ENCODE results near the gene PGM5.
"Not testable (repeated sequence)": the region's sequence is repeated elsewhere in the genome, so short reads cannot be mapped to it uniquely, and the experiment has no call there.

PGM5 gene

GRCh38 chr9:68377723-68378122 is 21.3 kb downstream of the PGM5 start:
- DNase-seq (ENCODE audit: low read depth), result not testable (repeated sequence)

- DNase-seq (ENCODE audit: low read depth), result not testable (repeated sequence)
Observed at GRCh38 chr9:68383894-68384293, 27.5 kb downstream of the PGM5 start.

GRCh38 chr9:68389558-68389957 is 33.1 kb downstream of the PGM5 start:
- not testable (repeated sequence) for DNase-seq (ENCODE audit: low read depth)

- not testable (repeated sequence) for DNase-seq (ENCODE audit: low read depth)
Observed at GRCh38 chr9:68390737-68391136, 34.3 kb downstream of the PGM5 start.

DNA sequence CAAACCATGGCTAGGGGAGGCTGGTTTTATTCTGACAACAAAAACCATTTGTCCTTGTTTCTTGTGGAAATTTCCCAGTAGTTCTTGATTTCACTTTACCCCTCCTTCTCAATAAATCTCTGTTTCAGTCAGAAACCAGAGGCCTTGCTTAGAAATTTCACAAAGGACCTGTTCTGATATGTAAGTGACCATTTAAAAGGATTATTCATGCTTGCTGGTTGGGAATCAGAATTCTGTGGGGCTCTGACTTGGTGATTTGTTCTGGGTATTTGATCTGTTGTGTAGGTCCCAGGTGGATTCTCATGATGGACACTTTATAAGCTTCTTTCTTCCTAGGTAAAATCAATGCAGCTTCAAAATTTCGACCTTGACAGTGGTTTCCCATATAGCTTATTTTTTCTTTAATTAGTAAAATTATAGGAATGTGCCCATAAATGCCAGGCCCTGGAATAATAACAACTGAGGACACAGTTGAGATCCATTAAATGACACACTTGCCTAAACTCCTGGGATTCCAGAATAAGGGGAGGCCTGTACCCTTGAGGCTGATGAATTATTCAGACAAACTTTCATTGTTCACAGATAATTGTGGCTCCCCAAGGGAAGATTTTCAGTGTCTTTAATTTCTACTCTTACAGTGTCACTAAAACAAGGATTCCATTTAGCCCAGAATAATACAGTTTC is 40.1 kb downstream of the PGM5 start:
- not testable (repeated sequence) for DNase-seq (ENCODE audit: low read depth)

DNA sequence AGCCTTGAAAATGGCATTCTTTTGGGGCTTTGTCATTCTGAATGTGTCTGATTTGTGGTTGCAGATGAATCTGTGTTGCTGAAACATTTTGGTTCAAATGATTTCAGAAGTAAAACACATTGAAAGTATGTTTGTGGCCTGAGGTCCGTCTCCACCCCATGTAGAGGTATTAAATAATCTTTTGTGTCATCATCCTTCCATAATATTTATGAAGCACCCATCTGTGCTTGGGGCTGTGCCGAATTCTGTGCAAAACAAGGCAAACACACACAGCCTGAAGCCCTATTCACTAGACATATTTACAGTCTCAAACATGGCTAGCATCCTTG is 40.6 kb downstream of the PGM5 start:
- not testable (repeated sequence) for DNase-seq (ENCODE audit: low read depth)

DNA sequence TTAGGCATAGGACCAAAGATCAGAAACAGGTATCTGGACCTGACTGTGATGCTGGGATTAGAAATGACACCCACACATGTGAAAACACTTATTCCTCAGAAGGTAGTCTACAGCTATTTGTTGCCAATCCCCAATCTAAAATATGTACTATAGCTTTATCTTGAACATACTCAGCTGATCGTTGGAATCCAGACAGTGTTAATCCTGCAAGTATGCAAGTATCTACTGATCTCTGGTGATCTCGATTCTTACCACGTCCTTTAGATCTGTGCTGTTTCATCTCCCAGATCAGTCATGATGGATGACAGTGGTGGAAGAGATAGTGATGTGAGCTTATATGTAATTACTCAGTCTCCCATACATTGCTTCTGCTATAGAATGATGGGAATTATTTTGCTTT is 41.4 kb downstream of the PGM5 start:
- not testable (repeated sequence) for DNase-seq (ENCODE audit: low read depth)

- DNase-seq (ENCODE audit: low read depth), result not testable (repeated sequence)
Observed at GRCh38 chr9:68398324-68398723, 41.9 kb downstream of the PGM5 start.

DNA sequence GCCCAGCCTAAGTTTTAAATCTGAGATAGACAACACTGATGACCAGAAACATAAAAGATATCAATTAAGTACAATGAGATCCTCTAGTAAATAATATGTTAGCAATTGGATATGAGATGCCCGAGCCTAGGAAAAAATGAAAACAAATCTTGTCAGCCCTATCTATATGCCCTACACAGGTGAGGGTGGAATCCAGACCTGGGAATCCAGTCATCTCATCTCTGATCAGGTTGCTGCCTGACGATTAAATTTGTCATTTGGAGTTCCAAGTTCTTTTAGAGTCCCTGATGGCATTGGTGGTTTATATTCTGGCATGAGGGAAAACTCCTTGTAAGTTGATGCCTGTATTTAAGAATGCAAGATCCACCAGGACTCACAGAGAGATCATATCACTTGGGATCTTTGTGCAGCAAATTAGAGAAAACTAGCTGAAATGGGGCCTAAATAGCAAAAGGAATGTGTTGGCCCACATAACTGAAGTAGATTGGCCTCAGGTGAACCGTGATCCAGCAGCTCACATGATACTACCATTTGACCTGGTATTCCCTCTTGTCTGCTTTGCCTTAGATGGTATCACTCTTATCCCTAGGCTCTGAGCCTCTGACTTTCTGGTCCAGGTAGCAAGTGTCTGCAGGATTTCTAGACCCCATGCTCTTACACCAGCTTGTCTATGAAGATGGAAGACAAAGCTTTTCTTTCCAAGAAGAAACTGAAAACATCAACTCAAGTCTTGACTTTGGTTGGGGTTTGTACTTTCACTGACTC is 48.2 kb downstream of the PGM5 start:
- not testable (repeated sequence) for DNase-seq (ENCODE audit: low read depth)

DNA sequence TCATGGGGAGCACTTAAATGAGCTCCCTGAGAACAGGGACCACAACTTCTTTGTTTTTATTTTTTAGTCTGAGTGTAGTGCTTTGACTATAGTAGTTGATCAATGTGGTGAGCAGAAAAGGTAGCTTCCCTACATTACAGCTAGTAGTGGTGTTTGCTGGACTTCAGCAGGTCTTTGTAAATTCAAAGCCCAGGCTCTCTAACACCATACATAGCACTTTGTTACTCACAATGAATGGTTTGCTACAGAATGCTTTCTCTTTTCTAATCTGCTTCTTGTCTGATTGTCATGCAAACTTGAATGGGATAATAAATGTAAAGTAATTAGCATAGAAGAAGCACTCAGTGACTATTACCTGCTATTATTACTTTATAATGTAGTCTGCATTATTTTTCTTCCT is 55.5 kb downstream of the PGM5 start:
- DNase-seq (ENCODE audit: low read depth), result not testable (repeated sequence)

DNA sequence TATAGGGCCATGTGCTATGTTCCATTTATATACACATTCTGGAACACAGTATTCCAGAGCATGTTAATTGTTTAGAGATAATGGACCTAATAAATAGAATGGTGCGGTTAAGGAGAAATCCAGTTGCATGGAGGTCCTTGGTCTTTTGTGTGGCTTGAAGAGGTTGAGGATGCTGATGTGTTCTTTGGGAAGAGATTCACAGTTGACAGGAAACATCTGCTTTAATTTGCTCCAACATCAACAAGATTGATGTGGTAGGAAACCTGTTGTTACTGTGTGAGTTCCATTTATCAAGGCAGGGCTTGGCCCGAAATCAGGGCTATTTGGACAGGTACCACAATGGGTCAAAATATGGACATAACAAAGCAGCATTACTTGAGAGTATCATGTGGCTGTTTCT is 56.3 kb downstream of the PGM5 start:
- not testable (repeated sequence) for DNase-seq (ENCODE audit: low read depth)

- DNase-seq (ENCODE audit: low read depth), result not testable (repeated sequence)
Observed at GRCh38 chr9:68415065-68415464, 58.7 kb downstream of the PGM5 start.

DNA sequence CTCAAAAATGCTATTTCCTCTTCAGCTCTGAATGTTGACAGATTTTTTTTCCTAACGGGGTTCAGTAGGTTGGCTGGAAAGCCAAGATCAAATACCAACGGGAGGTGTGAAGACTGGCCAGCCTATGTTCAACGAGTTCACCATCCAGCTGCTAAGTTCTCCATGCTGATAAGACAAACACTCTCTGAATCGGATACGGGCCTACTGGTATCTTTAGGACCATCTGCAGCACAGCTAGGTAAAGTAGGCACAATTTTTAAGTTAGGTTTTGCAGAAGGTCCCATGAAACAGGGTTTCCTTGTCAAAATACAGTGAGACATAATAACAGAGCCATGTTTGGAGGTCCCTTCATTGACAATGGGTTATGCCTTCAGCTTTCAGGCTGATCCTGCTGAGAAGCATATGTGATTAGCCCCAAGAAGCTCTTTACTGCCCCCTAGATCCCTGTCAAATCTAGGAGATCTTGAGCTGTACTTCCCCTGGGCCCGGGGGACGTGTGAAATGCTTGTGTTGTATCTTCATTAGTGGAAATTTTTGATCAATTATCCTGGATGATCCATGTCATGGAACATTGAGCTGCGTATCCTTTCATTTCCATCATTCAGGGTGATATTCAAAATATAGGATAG is 60.6 kb downstream of the PGM5 start:
- no peak for DNase-seq (ENCODE audit: low read depth)

DNA sequence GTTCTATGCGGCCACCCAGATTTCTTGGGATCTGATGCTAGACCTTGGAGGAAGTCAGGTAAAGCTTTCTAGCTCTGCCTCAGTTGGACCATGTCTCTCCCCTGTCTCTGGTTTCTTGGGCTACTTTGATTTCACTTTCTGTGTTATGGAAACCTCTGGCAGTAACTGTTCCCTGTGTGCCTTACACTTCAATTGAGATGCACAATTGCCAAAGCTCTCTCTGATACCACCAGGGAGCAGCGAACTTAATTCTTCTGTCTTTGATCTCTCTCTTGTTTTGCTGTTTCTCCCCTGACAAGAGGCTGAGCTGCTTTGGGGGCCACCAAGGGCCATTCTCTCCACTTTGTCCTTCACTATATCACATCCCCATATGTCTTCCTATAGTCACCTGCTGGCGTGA is 61.4 kb downstream of the PGM5 start:
- no peak for DNase-seq (ENCODE audit: low read depth)

DNA sequence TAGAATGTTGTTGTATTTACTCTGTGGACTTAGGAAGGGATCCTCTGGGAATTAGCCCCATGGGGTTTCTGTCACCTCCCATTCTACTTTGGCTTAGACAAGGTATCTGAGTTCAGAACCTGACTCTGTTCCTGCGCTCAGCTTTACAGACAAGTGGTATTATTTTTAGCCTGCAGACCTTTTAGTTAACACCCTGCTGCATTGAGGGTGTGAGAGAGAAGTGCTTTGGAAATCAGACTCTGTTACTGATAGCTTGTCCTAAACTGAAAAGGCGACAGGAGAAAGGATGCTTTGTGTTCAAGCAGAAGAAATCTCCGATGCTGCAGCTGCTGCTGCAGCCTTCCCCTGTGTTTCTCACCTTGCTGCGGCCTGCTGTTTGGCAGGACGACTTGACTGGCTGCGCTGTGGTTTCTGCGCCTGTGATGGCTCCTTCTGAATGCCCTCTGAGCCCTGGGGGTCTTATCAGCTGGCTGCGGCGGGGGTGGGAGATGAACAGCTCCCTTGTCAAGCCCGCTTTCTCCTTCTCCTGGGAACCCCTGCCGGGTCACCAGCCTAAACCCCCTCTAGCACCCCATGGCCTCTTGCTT is 61.9 kb downstream of the PGM5 start:
- no peak for DNase-seq (ENCODE audit: low read depth)

GRCh38 chr9:68419901-68420300 is 63.5 kb downstream of the PGM5 start:
- DNase-seq (ENCODE audit: low read depth), result no peak

GRCh38 chr9:68426755-68427154 is 70.3 kb downstream of the PGM5 start:
- no peak for DNase-seq (ENCODE audit: low read depth)

GRCh38 chr9:68427216-68427977 is 71.0 kb downstream of the PGM5 start:
- DNase-seq (ENCODE audit: low read depth), result no peak

DNA sequence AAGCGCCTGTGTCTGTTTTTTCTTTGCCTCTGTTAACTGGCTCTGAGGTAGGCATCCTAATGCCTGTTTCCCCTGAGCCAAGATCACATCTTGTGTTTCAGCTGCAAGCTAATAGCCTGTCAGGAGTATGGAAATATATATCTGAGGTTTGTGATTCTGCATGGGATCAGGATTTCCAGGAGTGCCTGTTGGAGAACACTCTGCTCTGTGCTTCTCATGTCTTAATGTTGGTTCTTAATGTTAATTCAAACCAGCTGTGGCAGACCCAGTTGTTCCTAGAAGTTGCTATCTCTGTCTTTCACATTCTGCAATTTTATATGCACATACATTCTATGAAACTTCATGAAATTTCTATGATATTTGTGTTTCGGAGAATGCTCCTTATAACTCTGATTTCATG is 72.1 kb downstream of the PGM5 start:
- no peak for DNase-seq (ENCODE audit: low read depth)

- no peak for DNase-seq (ENCODE audit: low read depth)
Observed at GRCh38 chr9:68429631-68430030, 73.2 kb downstream of the PGM5 start.

DNA sequence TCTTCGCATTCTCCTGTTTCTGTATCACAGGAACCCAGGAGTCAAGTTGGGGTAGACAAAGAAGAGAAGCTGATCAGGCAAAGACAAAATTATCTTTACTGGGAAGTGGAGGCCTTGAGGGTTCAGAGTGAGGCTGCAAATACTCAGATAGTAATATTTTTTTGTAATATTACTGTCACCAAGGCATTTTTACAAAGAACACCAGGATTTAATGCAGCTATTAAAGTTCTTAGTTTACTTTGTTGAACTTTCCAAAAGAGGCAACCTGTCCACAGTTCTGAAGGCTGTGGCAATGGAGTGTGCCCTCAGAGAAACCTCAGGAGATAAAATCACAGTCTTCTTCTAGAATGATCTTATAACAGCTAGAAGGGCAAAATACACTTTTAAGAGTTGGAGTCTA is 74.9 kb downstream of the PGM5 start:
- DNase-seq (ENCODE audit: low read depth), result no peak

DNA sequence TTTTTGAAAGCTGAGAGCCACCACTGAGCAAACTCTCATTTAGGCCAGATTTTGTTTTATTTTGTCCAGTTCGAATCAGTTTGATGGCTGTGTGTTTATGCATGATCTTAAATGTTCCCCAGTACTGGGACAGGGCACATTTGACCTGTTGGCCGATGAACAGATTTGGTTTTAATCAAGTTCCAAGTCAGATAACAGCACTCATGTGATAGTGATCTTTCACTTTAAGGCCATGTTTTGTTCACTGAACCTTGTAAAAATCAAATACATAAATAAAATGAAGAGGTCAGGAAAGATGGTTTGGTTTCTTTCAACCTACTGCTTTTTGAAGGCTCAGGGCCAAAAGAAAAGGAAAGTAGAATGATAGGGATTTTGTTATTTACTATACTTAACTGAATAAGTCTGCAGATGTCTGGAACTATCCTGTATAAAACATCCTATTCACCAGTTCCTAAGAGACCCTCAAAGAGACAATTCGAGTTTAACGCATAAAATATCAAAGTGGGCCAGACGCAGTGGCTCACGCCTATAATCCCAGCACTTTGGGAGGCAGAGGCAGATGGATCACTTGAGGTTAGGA is 77.2 kb downstream of the PGM5 start:
- no peak for DNase-seq (ENCODE audit: low read depth)
